Trophoblast cell (in vitro differentiated cells and primary cell): ENCODE data around the gene SLAMF6.

Source experiments
- DNase-seq, 2 donors: peaks; one replicate each; pipeline ENCODE4 v3.0.0-alpha.2; 2016
- H2AFZ ChIP-seq: 2 replicates; pipeline ENCODE4 v1.6.1; 2013; ENCODE audit warnings: low read length, moderate library complexity, mild to moderate bottlenecking; ENCODE audit not compliant: insufficient read depth, poor library complexity
- H2AK5ac ChIP-seq: 2 replicates; pipeline ENCODE4 v1.6.1; 2013; ENCODE audit warnings: mild to moderate bottlenecking, low read length
- H2BK120ac ChIP-seq: 2 replicates; pipeline ENCODE4 v1.6.1; 2013; ENCODE audit warnings: low read length, mild to moderate bottlenecking, moderate library complexity; ENCODE audit not compliant: insufficient read depth, poor library complexity
- H2BK12ac ChIP-seq: 2 replicates; pipeline ENCODE4 v1.6.1; 2013; ENCODE audit warnings: mild to moderate bottlenecking, low read length, moderate library complexity
- H2BK5ac ChIP-seq: 2 replicates; pipeline ENCODE4 v1.6.1; 2013; ENCODE audit warnings: low read length, low read depth, moderate library complexity, mild to moderate bottlenecking; ENCODE audit not compliant: poor library complexity
- H3K14ac ChIP-seq: 2 replicates; pipeline ENCODE4 v1.6.1; 2013; ENCODE audit warnings: mild to moderate bottlenecking, low read length
- H3K18ac ChIP-seq: 2 replicates; pipeline ENCODE4 v1.6.1; 2013; ENCODE audit warnings: mild to moderate bottlenecking, low read length
- H3K23ac ChIP-seq: 2 replicates; pipeline ENCODE4 v1.6.1; 2013; ENCODE audit warnings: low read length
- H3K27ac ChIP-seq: 2 replicates; pipeline ENCODE4 v1.5.1; 2013; ENCODE audit warnings: low read depth, mild to moderate bottlenecking, inconsistent platforms, low read length, moderate library complexity
- H3K27me3 ChIP-seq: 2 replicates; pipeline ENCODE4 v1.6.1; 2013; ENCODE audit warnings: inconsistent platforms, mild to moderate bottlenecking, low read length, moderate library complexity; ENCODE audit not compliant: insufficient read depth
- H3K36me3 ChIP-seq, 2 experiments: 1 replicate in 1 of 2; 2 replicates in 1 of 2; pipeline ENCODE4 v1.6.1; 2013; ENCODE audit warnings: low read length in 2 of 2, mild to moderate bottlenecking in 2 of 2, moderate library complexity in 1 of 2; ENCODE audit not compliant: insufficient read depth in 2 of 2, control insufficient read depth in 1 of 2
- H3K4ac ChIP-seq: 2 replicates; pipeline ENCODE4 v1.6.1; 2013; ENCODE audit warnings: low read depth, mild to moderate bottlenecking, low read length, moderate library complexity
- H3K4me1 ChIP-seq, 2 experiments: 1 replicate in 1 of 2; 2 replicates in 1 of 2; pipeline ENCODE4 v1.6.1; 2013; ENCODE audit warnings: low read length in 2 of 2, mild to moderate bottlenecking in 2 of 2, moderate library complexity in 1 of 2; ENCODE audit not compliant: insufficient read depth in 2 of 2, control insufficient read depth in 1 of 2
- H3K4me2 ChIP-seq: 2 replicates; pipeline ENCODE4 v1.6.1; 2013; ENCODE audit warnings: inconsistent platforms, mild to moderate bottlenecking, low read length, moderate library complexity
- H3K4me3 ChIP-seq: 2 replicates; pipeline ENCODE4 v1.5.1; 2013; ENCODE audit warnings: mild to moderate bottlenecking, low read depth, low read length, inconsistent platforms
- H3K79me1 ChIP-seq: one replicate; pipeline ENCODE4 v1.6.1; 2013; ENCODE audit warnings: low read length
- H3K79me2 ChIP-seq: 2 replicates; pipeline ENCODE4 v1.6.1; 2013; ENCODE audit warnings: low read length, mild to moderate bottlenecking; ENCODE audit not compliant: control insufficient read depth, insufficient read depth, poor library complexity
- H3K9ac ChIP-seq: 2 replicates; pipeline ENCODE4 v1.6.1; 2013; ENCODE audit warnings: mild to moderate bottlenecking, low read length
- H3K9me3 ChIP-seq: 2 replicates; pipeline ENCODE4 v1.6.1; 2013; ENCODE audit warnings: low read depth, mild to moderate bottlenecking, control low read depth, inconsistent platforms, low read length; ENCODE audit not compliant: insufficient read depth
- H4K12ac ChIP-seq: 2 replicates; pipeline ENCODE4 v1.6.1; 2013; ENCODE audit warnings: low read depth, mild to moderate bottlenecking, low read length, moderate library complexity
- H4K8ac ChIP-seq: 2 replicates; pipeline ENCODE4 v1.6.1; 2013; ENCODE audit warnings: low read depth, mild to moderate bottlenecking, low read length, moderate library complexity
- H4K91ac ChIP-seq: one replicate; pipeline ENCODE4 v1.6.1; 2013; ENCODE audit warnings: low read depth, mild to moderate bottlenecking, low read length, moderate library complexity
- WGBS: extraction: QIAGEN DNeasy Blood & Tissue Kit; methylation state at CpG from one replicate; pipeline ENCODE4 v1.1.7; 2013; ENCODE audit warnings: missing lambda C conversion rate; ENCODE audit not compliant: insufficient read length, insufficient coverage; ENCODE audit errors: extremely low coverage; 5-methylcytosine and 5-hydroxymethylcytosine counted together

Gene SLAMF6

GRCh38 chr1:160437432-160438316 is 85.4 kb downstream of the SLAMF6 start:
- H2AK5ac ChIP-seq = no peak overlapping the region
- H2BK5ac ChIP-seq = no peak overlapping the region
- no peaks in the 10 kb centered on the region for H3K4me1 ChIP-seq
- H2AFZ ChIP-seq = no peak overlapping the region
- no peak overlapping the region for H3K14ac ChIP-seq
- H3K27me3 ChIP-seq = no peaks in the 10 kb centered on the region
- H4K12ac ChIP-seq = no peak overlapping the region
- H3K79me1 ChIP-seq = no peaks in the 10 kb centered on the region
- no peak overlapping the region for H3K4ac ChIP-seq
- no peak overlapping the region for H2BK12ac ChIP-seq
- no peak overlapping the region for H2BK120ac ChIP-seq
- H3K27ac ChIP-seq = no peak overlapping the region
- H3K18ac ChIP-seq = no peak overlapping the region
- H3K23ac ChIP-seq = no peak overlapping the region
- no peak overlapping the region for H3K4me3 ChIP-seq
- H4K91ac ChIP-seq = no peak overlapping the region
- no peak overlapping the region for H3K4me2 ChIP-seq
- no peak overlapping the region for H4K8ac ChIP-seq
- no peak for DNase-seq
- no peaks in the 10 kb centered on the region for H3K9me3 ChIP-seq
- H3K36me3 ChIP-seq = no peaks in the 10 kb centered on the region
- no peak overlapping the region for H3K9ac ChIP-seq
- no CpG with 5 or more reads among the region's 4 CpGs for WGBS
- H3K79me2 ChIP-seq = no peaks in the 10 kb centered on the region

- Histone ChIP-seq H4K91ac (no peak overlapping the region), H3K23ac (no peak overlapping the region)
- no CpG with 5 or more reads among the region's 2 CpGs for WGBS
These were observed 86.1 kb downstream of the SLAMF6 start for GRCh38 chr1:160436966-160437365.

More at GRCh38 chr1:160436966-160437365, 86.1 kb downstream of the SLAMF6 start:
- no peak for DNase-seq
- no peaks in the 10 kb centered on the region for H3K79me2 ChIP-seq
- H3K18ac ChIP-seq = no peak overlapping the region
- no peaks in the 10 kb centered on the region for H3K9me3 ChIP-seq
- no peak overlapping the region for H2BK5ac ChIP-seq
- no peak overlapping the region for H4K12ac ChIP-seq
- H3K79me1 ChIP-seq = no peaks in the 10 kb centered on the region
- H3K9ac ChIP-seq = no peak overlapping the region
- no peak overlapping the region for H2BK120ac ChIP-seq
- H3K27me3 ChIP-seq = no peaks in the 10 kb centered on the region
- H2AFZ ChIP-seq = no peak overlapping the region
- H3K4ac ChIP-seq = no peak overlapping the region
- no peak overlapping the region for H3K27ac ChIP-seq
- H4K8ac ChIP-seq = no peak overlapping the region
- no peak overlapping the region for H2BK12ac ChIP-seq
- no peak overlapping the region for H3K14ac ChIP-seq
- no peak overlapping the region for H3K4me2 ChIP-seq
- no peaks in the 10 kb centered on the region for H3K36me3 ChIP-seq
- no peaks in the 10 kb centered on the region for H3K4me1 ChIP-seq
- no peak overlapping the region for H3K4me3 ChIP-seq
- H2AK5ac ChIP-seq = no peak overlapping the region
